IPS-18a (cell line): ENCODE data around the gene PCK2.

Experiments used
- H3K27ac ChIP-seq: one replicate; pipeline ENCODE4 v1.5.1; 2013; ENCODE audit warnings: low read length
- H3K27me3 ChIP-seq: one replicate; pipeline ENCODE4 v1.6.1; 2013; ENCODE audit warnings: mild to moderate bottlenecking, low read length; ENCODE audit not compliant: control insufficient read depth, insufficient read depth
- H3K36me3 ChIP-seq: one replicate; pipeline ENCODE4 v1.6.1; 2013; ENCODE audit warnings: low read depth, low read length; ENCODE audit not compliant: control insufficient read depth
- H3K4me1 ChIP-seq: one replicate; pipeline ENCODE4 v1.6.1; 2013; ENCODE audit warnings: low read depth, low read length; ENCODE audit not compliant: control insufficient read depth
- H3K4me3 ChIP-seq: one replicate; pipeline ENCODE4 v1.5.1; 2013; ENCODE audit warnings: low read length
- H3K9ac ChIP-seq: one replicate; pipeline ENCODE4 v1.6.1; 2013; ENCODE audit warnings: mild to moderate bottlenecking, low read length, moderate library complexity
- H3K9me3 ChIP-seq: one replicate; pipeline ENCODE4 v1.6.1; 2013; ENCODE audit warnings: low read depth, low read length; ENCODE audit not compliant: control insufficient read depth

Gene PCK2

DNA sequence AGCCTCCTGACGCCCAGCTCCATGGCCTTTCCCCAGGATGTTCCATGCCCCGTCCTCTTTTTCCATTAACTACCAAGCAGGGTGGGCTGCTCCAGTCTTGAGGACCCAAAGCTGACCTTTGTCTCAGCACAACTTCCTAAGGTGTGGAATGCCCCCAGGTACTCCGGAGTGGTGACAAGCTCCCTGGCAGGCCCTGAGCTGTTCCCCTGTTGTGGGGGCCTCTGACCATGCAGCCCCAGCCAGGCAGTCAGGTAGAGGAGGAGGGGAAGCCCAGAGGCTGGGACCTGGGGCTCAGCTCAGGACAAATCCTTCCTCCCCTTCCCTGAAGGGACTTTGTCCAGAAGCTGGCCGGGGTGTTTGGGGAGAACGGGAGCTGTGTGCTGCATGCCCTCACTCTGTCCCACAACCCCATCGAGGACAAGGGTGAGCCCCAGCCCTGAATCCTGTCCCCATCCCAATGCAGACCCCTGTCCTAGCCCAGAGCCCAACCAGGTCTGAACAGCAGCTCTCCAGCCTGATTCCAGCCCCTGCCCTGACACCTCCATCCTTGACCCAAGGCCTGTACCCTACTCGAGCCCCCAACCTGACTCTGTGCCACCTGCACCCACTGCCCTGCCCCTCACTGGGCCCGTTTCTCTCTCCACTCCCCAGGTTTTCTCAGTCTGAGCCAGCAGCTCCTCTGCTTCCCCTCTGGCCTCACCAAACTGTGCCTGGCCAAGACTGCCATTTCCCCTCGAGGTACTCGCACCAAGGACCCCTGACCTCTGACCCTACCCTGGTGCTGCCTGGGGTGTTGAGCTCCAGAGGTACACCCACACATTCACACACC, 37.9 kb upstream of the PCK2 start:
- H3K9me3 ChIP-seq: no peaks in the 10 kb centered on the region
- no peak overlapping the region for H3K4me3 ChIP-seq
- H3K27ac ChIP-seq: no peak overlapping the region
- H3K4me1 ChIP-seq: peaks cover 1% of the 10 kb centered on the region
- no peaks in the 10 kb centered on the region for H3K27me3 ChIP-seq
- H3K36me3 ChIP-seq: no peaks in the 10 kb centered on the region
- H3K9ac ChIP-seq: no peak overlapping the region

DNA sequence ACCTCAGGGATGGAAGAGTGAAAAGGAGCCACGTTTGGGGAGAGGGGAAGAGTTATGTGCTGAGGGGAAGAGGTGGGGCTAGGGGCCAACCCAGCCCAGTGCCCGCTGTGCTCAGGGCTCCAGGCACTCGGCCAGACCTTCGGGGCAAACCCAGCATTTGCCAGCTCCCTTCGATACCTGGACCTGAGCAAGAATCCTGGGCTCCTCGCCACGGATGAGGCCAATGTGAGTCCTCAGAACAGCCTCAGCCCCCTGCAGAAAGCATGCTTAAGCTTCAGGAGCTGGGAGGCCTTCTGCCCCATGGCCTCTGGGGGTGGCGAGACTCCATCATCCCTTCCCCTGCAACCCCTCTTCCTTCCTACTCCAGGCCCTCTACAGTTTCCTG, 37.3 kb upstream of the PCK2 start:
- Histone ChIP-seq H3K4me1 (no peaks in the 10 kb centered on the region), H3K27ac (no peak overlapping the region), H3K9ac (no peak overlapping the region), H3K36me3 (no peaks in the 10 kb centered on the region), H3K4me3 (no peak overlapping the region), H3K9me3 (no peaks in the 10 kb centered on the region), H3K27me3 (no peaks in the 10 kb centered on the region)

DNA sequence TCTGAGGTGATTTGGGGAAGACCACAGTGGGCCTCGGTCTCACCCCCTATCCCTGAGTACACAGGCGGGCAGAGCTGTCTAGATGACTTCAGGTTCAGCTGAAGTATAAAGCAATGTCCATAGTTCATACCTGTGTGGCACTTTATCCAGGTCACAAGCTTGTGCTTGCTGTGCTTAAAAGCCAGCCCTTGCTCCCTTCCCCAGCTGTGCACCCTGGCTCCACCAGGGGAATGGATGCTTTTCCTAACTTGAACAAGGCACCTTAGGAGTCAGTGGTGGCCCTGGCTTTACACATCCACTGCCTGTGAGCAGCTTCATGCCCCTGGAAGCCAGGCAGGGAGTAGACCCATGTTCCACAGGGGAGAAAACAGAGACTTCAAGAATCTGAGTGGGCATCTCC, 36.8 kb upstream of the PCK2 start:
- H3K9me3 ChIP-seq: no peaks in the 10 kb centered on the region
- H3K27me3 ChIP-seq: no peaks in the 10 kb centered on the region
- no peaks in the 10 kb centered on the region for H3K36me3 ChIP-seq
- no peak overlapping the region for H3K9ac ChIP-seq
- H3K4me3 ChIP-seq: no peak overlapping the region
- H3K4me1 ChIP-seq: no peaks in the 10 kb centered on the region
- H3K27ac ChIP-seq: no peak overlapping the region

DNA sequence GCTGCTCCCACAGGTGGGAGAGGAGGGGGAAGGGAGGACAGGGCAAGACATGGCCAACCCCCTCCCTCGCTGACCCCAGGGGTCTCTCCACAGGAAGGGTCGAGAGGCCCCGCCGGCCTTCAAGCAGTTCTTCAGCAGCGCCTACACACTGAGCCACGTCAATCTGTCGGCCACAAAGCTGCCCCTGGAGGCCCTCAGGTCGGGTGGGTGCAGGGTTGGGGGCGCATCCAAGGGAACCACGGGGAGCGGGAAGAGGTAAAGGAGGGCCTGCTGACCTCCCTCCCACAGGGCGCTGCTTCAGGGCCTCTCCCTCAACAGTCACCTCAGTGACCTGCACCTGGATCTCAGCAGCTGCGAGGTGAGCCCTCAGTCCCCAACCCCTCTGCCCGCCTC, 36.2 kb upstream of the PCK2 start:
- no peaks in the 10 kb centered on the region for H3K4me1 ChIP-seq
- no peak overlapping the region for H3K27ac ChIP-seq
- no peaks in the 10 kb centered on the region for H3K27me3 ChIP-seq
- H3K9me3 ChIP-seq: no peaks in the 10 kb centered on the region
- no peak overlapping the region for H3K9ac ChIP-seq
- H3K4me3 ChIP-seq: no peak overlapping the region
- no peaks in the 10 kb centered on the region for H3K36me3 ChIP-seq

DNA sequence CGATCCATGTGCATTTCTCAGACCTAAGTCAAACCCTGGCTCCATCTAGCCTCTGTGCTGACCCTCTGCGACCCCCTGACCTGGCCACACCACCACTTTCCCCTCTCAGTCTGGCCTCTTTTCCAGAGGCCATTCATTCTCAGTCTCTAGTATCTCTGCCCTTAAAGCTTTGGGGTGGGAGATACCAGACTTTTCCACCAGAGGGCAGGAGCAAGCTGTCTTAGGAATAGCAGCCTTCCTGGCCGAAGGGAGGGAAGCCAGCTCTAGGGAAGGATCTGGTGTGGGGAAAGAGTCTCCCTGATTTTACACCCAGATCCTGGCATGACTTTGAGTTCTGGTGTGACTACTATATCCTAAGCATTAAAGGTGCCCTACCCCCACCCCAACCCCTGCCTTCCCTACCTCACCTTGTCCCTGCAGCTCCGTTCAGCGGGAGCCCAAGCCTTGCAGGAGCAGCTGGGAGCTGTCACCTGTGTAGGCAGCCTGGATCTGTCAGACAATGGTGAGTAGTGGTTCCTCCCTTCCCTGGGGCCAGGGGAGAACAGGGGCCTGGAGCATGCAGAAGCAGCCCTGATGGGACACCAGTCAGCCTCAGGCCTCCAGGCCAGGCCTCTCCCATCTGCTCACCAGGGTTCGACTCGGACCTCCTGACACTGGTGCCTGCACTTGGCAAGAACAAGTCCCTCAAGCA, 35.7 kb upstream of the PCK2 start:
- Histone ChIP-seq H3K4me3 (no peak overlapping the region), H3K27me3 (no peaks in the 10 kb centered on the region), H3K27ac (no peak overlapping the region), H3K4me1 (no peaks in the 10 kb centered on the region), H3K9me3 (no peaks in the 10 kb centered on the region), H3K36me3 (no peaks in the 10 kb centered on the region), H3K9ac (no peak overlapping the region)

DNA sequence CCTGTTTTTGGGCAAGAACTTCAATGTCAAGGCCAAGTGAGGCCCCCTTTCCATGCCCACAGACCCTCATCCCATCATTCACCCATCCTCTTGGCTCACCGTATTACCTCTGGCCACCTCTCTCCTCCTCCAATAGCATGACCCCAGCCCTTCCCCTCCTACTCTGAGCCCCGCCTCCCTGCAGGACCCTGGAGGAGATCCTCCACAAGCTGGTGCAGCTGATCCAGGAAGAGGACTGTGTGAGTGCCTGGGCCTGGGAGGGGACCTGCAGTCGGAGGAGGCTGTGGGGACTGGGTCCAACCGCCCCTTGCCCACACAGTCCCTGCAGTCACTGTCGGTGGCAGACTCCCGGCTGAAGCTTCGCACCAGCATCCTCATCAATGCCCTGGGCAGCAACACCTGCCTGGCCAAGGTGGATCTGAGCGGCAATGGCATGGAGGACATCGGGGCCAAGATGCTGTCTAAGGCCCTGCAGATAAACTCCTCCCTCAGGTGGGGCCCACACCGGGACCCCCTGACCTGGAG, 35.1 kb upstream of the PCK2 start:
- no peak overlapping the region for H3K9ac ChIP-seq
- H3K27me3 ChIP-seq: no peaks in the 10 kb centered on the region
- H3K4me3 ChIP-seq: no peak overlapping the region
- no peaks in the 10 kb centered on the region for H3K36me3 ChIP-seq
- H3K4me1 ChIP-seq: no peaks in the 10 kb centered on the region
- no peaks in the 10 kb centered on the region for H3K9me3 ChIP-seq
- H3K27ac ChIP-seq: no peak overlapping the region

DNA sequence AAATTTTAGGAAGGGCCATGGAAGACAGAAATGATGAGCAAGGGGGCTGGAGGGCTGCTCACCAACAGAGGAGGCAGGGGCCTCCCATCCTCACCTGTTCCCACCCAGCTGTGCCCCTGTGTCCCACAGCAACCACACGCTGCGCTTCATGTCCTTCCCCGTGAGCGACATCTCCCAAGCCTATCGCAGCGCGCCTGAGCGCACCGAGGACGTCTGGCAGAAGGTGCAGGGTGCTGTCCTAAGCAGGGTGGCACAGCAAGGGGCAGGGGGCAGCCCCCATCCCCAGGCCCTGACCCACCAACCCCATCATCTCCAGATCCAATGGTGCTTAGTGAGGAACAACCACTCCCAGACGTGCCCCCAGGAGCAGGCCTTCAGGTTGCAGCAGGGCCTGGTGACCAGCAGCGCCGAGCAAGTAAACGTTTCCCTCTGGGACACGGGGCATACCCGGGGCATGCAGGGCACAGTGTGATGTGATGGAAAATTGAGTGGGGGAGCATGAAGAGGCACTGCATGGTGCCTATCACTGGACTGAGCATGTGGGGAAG, 34.2 kb upstream of the PCK2 start:
- Histone ChIP-seq H3K9ac (no peak overlapping the region), H3K9me3 (no peaks in the 10 kb centered on the region), H3K4me3 (no peak overlapping the region), H3K27ac (no peak overlapping the region), H3K27me3 (no peaks in the 10 kb centered on the region), H3K4me1 (no peaks in the 10 kb centered on the region), H3K36me3 (no peaks in the 10 kb centered on the region)

DNA sequence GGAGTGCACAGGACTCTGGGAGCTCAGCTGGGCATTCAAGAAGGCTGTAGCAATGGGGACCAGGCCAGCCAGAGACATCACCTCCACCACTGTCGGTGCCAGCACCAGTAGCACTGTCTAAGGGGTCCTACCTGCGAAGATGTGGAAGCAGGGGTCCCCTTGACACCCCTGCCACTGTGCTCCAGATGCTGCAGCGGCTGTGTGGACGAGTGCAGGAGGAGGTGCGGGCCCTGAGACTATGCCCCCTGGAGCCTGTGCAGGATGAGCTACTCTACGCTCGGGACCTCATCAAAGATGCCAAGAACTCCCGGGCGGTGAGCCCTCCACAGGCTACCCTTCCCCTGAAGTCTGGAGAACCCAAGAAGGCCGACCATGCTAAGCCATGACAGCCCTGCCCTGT, 33.7 kb upstream of the PCK2 start:
- Histone ChIP-seq H3K9ac (no peak overlapping the region), H3K27ac (no peak overlapping the region), H3K4me3 (no peak overlapping the region), H3K4me1 (no peaks in the 10 kb centered on the region), H3K36me3 (no peaks in the 10 kb centered on the region), H3K27me3 (no peaks in the 10 kb centered on the region), H3K9me3 (no peaks in the 10 kb centered on the region)

DNA sequence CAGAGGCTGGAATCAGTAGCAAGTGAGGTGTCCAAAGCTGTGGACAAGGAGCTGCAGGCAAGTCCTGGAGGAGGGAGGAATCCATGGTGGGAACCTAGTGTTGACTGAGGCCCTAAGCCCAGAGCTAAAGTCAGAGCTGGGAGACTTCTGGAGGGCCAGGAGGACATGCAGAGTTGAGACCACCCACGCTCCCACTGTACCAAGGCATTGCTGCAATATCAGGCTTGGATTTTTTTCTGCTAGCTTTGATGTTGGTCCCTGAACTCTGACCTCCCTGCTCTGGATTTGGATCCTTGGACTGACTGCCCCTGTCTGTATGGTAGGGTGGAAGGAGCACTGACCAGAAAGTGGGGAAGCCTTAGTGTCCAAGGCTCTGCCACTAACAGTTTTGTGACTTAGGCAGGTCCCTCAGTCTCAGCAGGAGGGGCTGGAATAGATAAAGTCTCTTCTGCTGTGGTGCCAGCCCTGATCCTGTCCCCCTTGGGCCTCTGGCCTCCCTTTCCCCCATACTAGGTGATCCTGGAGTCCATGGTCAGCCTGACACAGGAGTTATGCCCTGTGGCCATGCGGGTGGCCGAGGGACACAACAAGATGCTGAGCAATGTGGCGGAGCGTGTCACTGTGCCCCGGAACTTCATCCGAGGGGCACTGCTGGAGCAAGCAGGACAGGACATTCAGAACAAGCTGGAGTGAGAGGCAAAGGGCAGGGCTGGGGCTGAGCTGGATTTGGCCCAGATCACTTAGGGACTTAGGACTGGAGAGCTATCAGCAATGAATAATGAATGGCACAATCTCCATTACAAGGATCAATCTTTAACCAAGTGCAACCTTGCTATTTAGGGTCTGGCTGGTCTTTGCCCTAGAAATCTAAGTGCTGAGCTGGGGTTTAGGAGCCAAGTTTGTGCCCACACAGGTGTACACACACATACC, 32.9 kb upstream of the PCK2 start:
- no peak overlapping the region for H3K4me3 ChIP-seq
- no peak overlapping the region for H3K27ac ChIP-seq
- H3K27me3 ChIP-seq: no peaks in the 10 kb centered on the region
- H3K9me3 ChIP-seq: no peaks in the 10 kb centered on the region
- no peaks in the 10 kb centered on the region for H3K4me1 ChIP-seq
- no peak overlapping the region for H3K9ac ChIP-seq
- no peaks in the 10 kb centered on the region for H3K36me3 ChIP-seq

DNA sequence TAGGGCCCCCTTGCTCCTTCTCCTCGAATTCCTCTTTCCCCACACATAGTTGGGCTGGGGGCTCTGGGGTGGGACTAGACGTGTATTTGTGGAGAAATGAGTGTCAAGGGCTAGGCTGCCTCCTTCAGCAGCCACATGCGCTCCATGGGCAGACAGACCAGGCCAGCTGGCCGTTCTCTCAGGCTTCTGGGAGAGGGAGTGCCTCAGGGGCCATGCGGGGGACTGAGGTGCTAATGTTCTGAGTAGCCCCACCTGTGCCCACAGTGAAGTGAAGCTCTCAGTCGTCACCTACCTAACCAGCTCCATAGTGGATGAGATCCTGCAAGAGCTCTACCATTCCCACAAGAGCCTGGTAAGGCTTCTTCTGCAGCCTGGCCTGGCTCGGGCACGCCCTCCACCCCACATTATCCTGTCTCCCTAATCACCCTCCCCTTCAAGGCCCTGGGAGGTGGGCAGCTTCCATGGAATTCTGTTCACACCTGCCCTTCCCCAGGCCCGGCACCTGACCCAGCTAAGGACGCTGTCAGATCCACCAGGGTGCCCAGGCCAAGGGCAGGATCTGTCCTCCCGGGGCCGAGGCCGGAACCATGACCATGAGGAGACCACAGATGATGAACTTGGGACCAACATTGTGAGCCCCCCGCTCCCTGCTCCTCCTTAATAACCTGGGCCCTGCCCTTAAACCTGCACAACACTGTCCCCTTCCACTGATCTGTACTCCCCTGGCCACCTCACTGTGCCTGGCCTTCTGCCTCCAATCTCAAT, 31.7 kb upstream of the PCK2 start:
- H3K4me3 ChIP-seq: no peak overlapping the region
- no peak overlapping the region for H3K9ac ChIP-seq
- H3K27me3 ChIP-seq: no peaks in the 10 kb centered on the region
- H3K9me3 ChIP-seq: no peaks in the 10 kb centered on the region
- no peak overlapping the region for H3K27ac ChIP-seq
- no peaks in the 10 kb centered on the region for H3K4me1 ChIP-seq
- no peaks in the 10 kb centered on the region for H3K36me3 ChIP-seq
